Urinary bladder (tissue), 4 donors: ENCODE results near the gene U2AF1L4. TPM values are rescaled to one million over a fixed set of nuclear protein-coding genes. Genes with fewer than 3 reads are reported as not detected.

ENCODE experiments used
- DNase-seq: peaks from one replicate; pipeline ENCODE4 v3.0.0-alpha.2; 2015; ENCODE audit errors: extremely low spot score
- H3K27ac ChIP-seq: one replicate; pipeline ENCODE4 v1.5.1; 2013; ENCODE audit warnings: low read depth, mild to moderate bottlenecking, moderate library complexity
- H3K36me3 ChIP-seq: one replicate; pipeline ENCODE4 v1.6.1; 2013; ENCODE audit warnings: mild to moderate bottlenecking, moderate library complexity; ENCODE audit not compliant: insufficient read depth
- H3K4me1 ChIP-seq: one replicate; pipeline ENCODE4 v1.6.1; 2013; ENCODE audit warnings: mild to moderate bottlenecking, moderate library complexity; ENCODE audit not compliant: insufficient read depth
- H3K4me3 ChIP-seq: one replicate; pipeline ENCODE4 v1.5.1; 2013; ENCODE audit warnings: low read depth, low read length
- WGBS: extraction: QIAGEN DNeasy Blood & Tissue Kit; methylation state at CpG from one replicate; pipeline ENCODE4 v1.1.7; 2013; 5-methylcytosine and 5-hydroxymethylcytosine counted together
- polyA plus RNA-seq: library from polyadenylated mRNA; stranded (reverse); fragments of 200-250 nt; gene quantifications from one replicate; pipeline ENCODE4 v1.2.3, GENCODE V29; 2013
- total RNA-seq: library from RNA; depleted of rRNA; stranded (reverse); fragments of >200 nt; gene quantifications from one replicate; pipeline ENCODE4 v1.2.3, GENCODE V29; 2014
- donor health status: healthy with polysubstance abuse.
- donor health status: healthy.

U2AF1L4 gene
- total and polyA plus RNA-seq, 2 donors, result 9.6 to 25.3 TPM

- peak; percentile 93 for DNase-seq
- no peaks in the 10 kb centered on the region for H3K4me1 ChIP-seq
- peak overlapping the region; percentile 44 for H3K4me3 ChIP-seq
- no peaks in the 10 kb centered on the region for H3K36me3 ChIP-seq
- no peak overlapping the region for H3K27ac ChIP-seq
- under 1% methylated on average over 50 of the region's 50 CpGs for WGBS
Measured at GRCh38 chr19:35702223-35703012, 42.8 kb downstream of the U2AF1L4 start.

- Histone ChIP-seq H3K4me3 (no peak overlapping the region), H3K4me1 (no peaks in the 10 kb centered on the region)
- WGBS, result 76% methylated on average over 4 of the region's 4 CpGs
Measured at GRCh38 chr19:35696835-35697234, 48.4 kb downstream of the U2AF1L4 start.

GRCh38 chr19:35695895-35696422 lies 49.3 kb downstream of the U2AF1L4 start:
- WGBS, result 76% methylated on average over 2 of the region's 2 CpGs
- Histone ChIP-seq H3K27ac (no peak overlapping the region), H3K36me3 (no peaks in the 10 kb centered on the region), H3K4me1 (no peaks in the 10 kb centered on the region), H3K4me3 (no peak overlapping the region)
- DNase-seq, result no peak

More at GRCh38 chr19:35696835-35697234, 48.4 kb downstream of the U2AF1L4 start:
- Histone ChIP-seq H3K36me3 (no peaks in the 10 kb centered on the region), H3K27ac (no peak overlapping the region)
- DNase-seq, result no peak

GRCh38 chr19:35693835-35694599 lies 51.2 kb downstream of the U2AF1L4 start:
- Histone ChIP-seq H3K27ac (no peak overlapping the region), H3K4me3 (no peak overlapping the region), H3K36me3 (no peaks in the 10 kb centered on the region), H3K4me1 (no peaks in the 10 kb centered on the region)
- peak; percentile 40 for DNase-seq
- 37% methylated on average over 8 of the region's 8 CpGs for WGBS

GRCh38 chr19:35693422-35693821 lies 51.8 kb downstream of the U2AF1L4 start:
- WGBS, result 17% methylated on average over 8 of the region's 8 CpGs
- no peak for DNase-seq
- H3K36me3 ChIP-seq, result no peaks in the 10 kb centered on the region
- H3K4me1 ChIP-seq, result no peaks in the 10 kb centered on the region
- no peak overlapping the region for H3K4me3 ChIP-seq
- no peak overlapping the region for H3K27ac ChIP-seq

Other genes with a start within 250 kb of the U2AF1L4 start
- gene DMKN, start 231.8 kb downstream of the U2AF1L4 start, total RNA-seq, result 10.7 TPM
- gene DMKN, start 231.8 kb downstream of the U2AF1L4 start, polyA plus RNA-seq, result 17.5 TPM
- not detected for gene SBSN, start 217.1 kb downstream of the U2AF1L4 start, total RNA-seq
- gene SBSN, start 217.1 kb downstream of the U2AF1L4 start, polyA plus RNA-seq, result 0.15 TPM
- gene GAPDHS, start 212.0 kb downstream of the U2AF1L4 start, total RNA-seq, result not detected
- not detected for gene GAPDHS, start 212.0 kb downstream of the U2AF1L4 start, polyA plus RNA-seq
- 57.0 TPM for gene TMEM147, start 199.8 kb downstream of the U2AF1L4 start, total RNA-seq
- gene TMEM147, start 199.8 kb downstream of the U2AF1L4 start, polyA plus RNA-seq, result 141 TPM
- gene ATP4A, start 181.8 kb downstream of the U2AF1L4 start, total RNA-seq, result not detected
- not detected for gene ATP4A, start 181.8 kb downstream of the U2AF1L4 start, polyA plus RNA-seq
- gene PMIS2, start 159.2 kb downstream of the U2AF1L4 start, total RNA-seq, result not detected
- not detected for gene PMIS2, start 159.2 kb downstream of the U2AF1L4 start, polyA plus RNA-seq
- 6.3 TPM for gene HAUS5, start 132.7 kb downstream of the U2AF1L4 start, total RNA-seq
- gene HAUS5, start 132.7 kb downstream of the U2AF1L4 start, polyA plus RNA-seq, result 8.8 TPM
- gene RBM42, start 116.4 kb downstream of the U2AF1L4 start, total RNA-seq, result 14.8 TPM
- gene RBM42, start 116.4 kb downstream of the U2AF1L4 start, polyA plus RNA-seq, result 89.5 TPM
- 0.32 TPM for gene ETV2, start 103.7 kb downstream of the U2AF1L4 start, total RNA-seq
- gene ETV2, start 103.7 kb downstream of the U2AF1L4 start, polyA plus RNA-seq, result 1.7 TPM
- gene COX6B1, start 97.1 kb downstream of the U2AF1L4 start, total RNA-seq, result 192 TPM
- gene COX6B1, start 97.1 kb downstream of the U2AF1L4 start, polyA plus RNA-seq, result 592 TPM
- 89.8 TPM for gene UPK1A, start 78.9 kb downstream of the U2AF1L4 start, total RNA-seq
- gene UPK1A, start 78.9 kb downstream of the U2AF1L4 start, polyA plus RNA-seq, result 81.8 TPM
- gene ZBTB32, start 40.9 kb downstream of the U2AF1L4 start, total RNA-seq, result not detected
- gene ZBTB32, start 40.9 kb downstream of the U2AF1L4 start, polyA plus RNA-seq, result 0.09 TPM
- 7.1 TPM for gene KMT2B, start 27.4 kb downstream of the U2AF1L4 start, total RNA-seq
- gene KMT2B, start 27.4 kb downstream of the U2AF1L4 start, polyA plus RNA-seq, result 25.9 TPM
- gene IGFLR1, start 3.0 kb downstream of the U2AF1L4 start, total RNA-seq, result 0.53 TPM
- 21.2 TPM for gene IGFLR1, start 3.0 kb downstream of the U2AF1L4 start, polyA plus RNA-seq
- 13.7 TPM for gene PSENEN, start 233 bp upstream of the U2AF1L4 start, total RNA-seq
- gene PSENEN, start 233 bp upstream of the U2AF1L4 start, polyA plus RNA-seq, result 49.2 TPM
- gene LIN37, start 3.2 kb upstream of the U2AF1L4 start, total RNA-seq, result 5.4 TPM
- gene LIN37, start 3.2 kb upstream of the U2AF1L4 start, polyA plus RNA-seq, result 18.8 TPM
- 25.4 TPM for gene HSPB6, start 11.6 kb upstream of the U2AF1L4 start, total RNA-seq
- 657 TPM for gene HSPB6, start 11.6 kb upstream of the U2AF1L4 start, polyA plus RNA-seq
- gene PROSER3, start 12.8 kb upstream of the U2AF1L4 start, total RNA-seq, result 6.8 TPM
- 12.2 TPM for gene PROSER3, start 12.8 kb upstream of the U2AF1L4 start, polyA plus RNA-seq
- gene ARHGAP33, start 30.1 kb upstream of the U2AF1L4 start, total RNA-seq, result 17.4 TPM
- gene ARHGAP33, start 30.1 kb upstream of the U2AF1L4 start, polyA plus RNA-seq, result 10.2 TPM
- not detected for gene PRODH2, start 67.4 kb upstream of the U2AF1L4 start, total RNA-seq
- 0.18 TPM for gene PRODH2, start 67.4 kb upstream of the U2AF1L4 start, polyA plus RNA-seq
- 0.05 TPM for gene NPHS1, start 107.1 kb upstream of the U2AF1L4 start, total RNA-seq
- gene NPHS1, start 107.1 kb upstream of the U2AF1L4 start, polyA plus RNA-seq, result not detected
- gene KIRREL2, start 111.5 kb upstream of the U2AF1L4 start, total RNA-seq, result not detected
- gene KIRREL2, start 111.5 kb upstream of the U2AF1L4 start, polyA plus RNA-seq, result not detected
- gene APLP1, start 123.2 kb upstream of the U2AF1L4 start, total RNA-seq, result 3.0 TPM
- 5.8 TPM for gene APLP1, start 123.2 kb upstream of the U2AF1L4 start, polyA plus RNA-seq
- gene NFKBID, start 155.1 kb upstream of the U2AF1L4 start, total RNA-seq, result 6.1 TPM
- 4.2 TPM for gene NFKBID, start 155.1 kb upstream of the U2AF1L4 start, polyA plus RNA-seq
- gene HCST, start 157.1 kb upstream of the U2AF1L4 start, total RNA-seq, result 6.7 TPM
- 17.3 TPM for gene HCST, start 157.1 kb upstream of the U2AF1L4 start, polyA plus RNA-seq
- 5.1 TPM for gene TYROBP, start 162.9 kb upstream of the U2AF1L4 start, total RNA-seq
- gene TYROBP, start 162.9 kb upstream of the U2AF1L4 start, polyA plus RNA-seq, result 113 TPM
- gene LRFN3, start 191.0 kb upstream of the U2AF1L4 start, total RNA-seq, result 1.9 TPM
- 17.2 TPM for gene LRFN3, start 191.0 kb upstream of the U2AF1L4 start, polyA plus RNA-seq
- 10.9 TPM for gene SDHAF1, start 249.8 kb upstream of the U2AF1L4 start, total RNA-seq
- 37.6 TPM for gene SDHAF1, start 249.8 kb upstream of the U2AF1L4 start, polyA plus RNA-seq